ENCODE results near the gene SCRN3. TPM values are rescaled to one million over a fixed set of nuclear protein-coding genes. Genes with fewer than 3 reads are reported as not detected.

The SCRN3 gene
- total RNA-seq, 2 donors from 2014 or later: 19.3 to 21.8 TPM

DNA sequence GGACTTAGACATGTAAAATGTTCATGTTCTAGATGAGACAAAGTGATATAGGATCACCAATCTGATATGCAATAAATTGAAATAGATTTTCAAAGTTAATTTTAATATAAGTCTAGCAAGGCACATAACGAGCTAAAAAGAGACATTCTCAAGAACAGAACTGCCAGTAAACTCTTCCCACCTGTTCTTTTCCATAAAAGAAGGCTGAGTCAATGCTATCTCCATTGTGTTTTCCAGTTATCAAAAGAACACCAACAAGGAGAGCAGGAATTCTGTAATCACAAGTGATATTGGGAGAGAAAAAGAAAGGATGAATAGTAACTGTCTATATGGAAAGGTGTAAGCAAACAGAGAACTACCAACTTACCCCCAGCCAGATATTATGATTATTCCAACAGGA lies 65.7 kb downstream of the SCRN3 start:
- no peak for DNase-seq (ENCODE audit: low spot score)
- intact Hi-C loops (cut with DNase I): loop anchor here (5.0 to 10.0 kb wide), 3 partner anchors 64 to 456 kb away; no protein-coding TSS in a partner anchor

DNA sequence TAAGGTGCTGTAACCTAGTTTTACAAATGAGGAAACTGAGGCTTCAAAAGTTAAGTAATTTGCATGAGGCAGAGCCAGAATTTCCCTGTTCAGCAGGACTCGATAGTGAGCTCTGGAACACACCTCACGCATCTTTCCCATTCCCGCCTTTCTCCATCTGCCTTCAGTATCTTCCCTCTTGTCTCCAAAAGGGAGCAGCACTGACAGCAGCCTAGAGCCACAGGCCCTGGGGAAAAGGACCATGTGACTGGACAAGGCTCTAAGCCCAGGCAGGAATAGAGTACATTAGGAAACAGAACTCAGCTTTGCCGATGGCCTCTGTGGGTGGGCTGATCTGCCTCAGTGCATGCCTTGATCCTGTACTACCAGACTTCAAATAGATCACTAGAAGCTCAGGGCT lies 69.8 kb downstream of the SCRN3 start:
- intact Hi-C loops (cut with DNase I): loop anchor here in 1 of 2 donors (10.0 kb wide), 1 partner anchor 59 kb away; no protein-coding TSS in a partner anchor

DNA sequence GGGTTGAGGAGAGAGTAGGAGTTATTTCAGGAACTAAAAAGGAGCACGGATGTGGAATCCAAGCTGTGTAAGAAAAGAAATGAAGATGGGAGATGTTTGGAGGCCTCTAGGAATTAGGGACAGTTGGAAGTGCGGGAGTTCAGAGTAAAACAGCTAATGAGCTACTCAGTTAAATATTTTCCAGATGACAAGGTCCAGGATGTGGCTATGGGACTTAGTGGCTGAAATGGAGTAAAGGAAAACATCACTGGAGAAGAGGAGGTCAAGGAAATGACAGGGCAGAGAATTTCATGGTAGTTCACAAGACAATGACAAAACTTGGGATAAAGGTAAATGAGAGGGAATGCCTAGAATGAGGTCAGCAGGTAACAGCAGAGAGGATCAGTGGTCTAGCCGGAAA lies 78.3 kb downstream of the SCRN3 start:
- DNase-seq (ENCODE audit: low spot score): no peak
- intact Hi-C loops (cut with DNase I): no loop called here

More for the DNA sequence above, 69.8 kb downstream of the SCRN3 start:
- no peak for DNase-seq (ENCODE audit: low spot score)

DNA sequence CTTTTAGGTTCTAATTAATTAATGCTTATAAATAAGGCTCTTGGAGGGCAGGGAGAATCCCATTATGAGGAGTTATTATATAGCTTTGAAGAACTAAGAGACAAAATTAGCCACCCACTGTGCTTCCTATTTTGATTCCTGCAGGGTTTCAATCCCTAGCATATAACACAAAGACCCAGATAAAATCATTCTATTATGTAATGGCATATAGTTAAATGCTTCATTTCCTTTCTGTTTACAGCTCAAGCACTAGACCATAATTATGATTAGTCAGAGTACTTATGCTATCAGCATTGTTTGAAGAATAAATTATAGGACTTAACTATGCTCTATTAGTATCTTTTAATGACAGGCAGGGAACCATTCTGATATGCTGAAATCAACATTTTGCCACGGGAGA lies 82.2 kb downstream of the SCRN3 start:
- DNase-seq (ENCODE audit: low spot score): no peak
- intact Hi-C loops (cut with DNase I): no loop called here

Other genes with a start within 250 kb of the SCRN3 start
- 10 to 100 TPM; 51.8 to 63.9 TPM for gene OLA1, start 147.2 kb upstream of the SCRN3 start, total RNA-seq
- not detected for gene SP9, start 60.8 kb upstream of the SCRN3 start, total RNA-seq
- gene GPR155, start 91.3 kb downstream of the SCRN3 start, total RNA-seq: 10 to 100 TPM in 1 of 2 donors, 1 to 10 TPM in 1; 9.7 to 10.4 TPM
- 10 to 100 TPM; 59.9 to 65.1 TPM for gene WIPF1, start 202.1 kb downstream of the SCRN3 start, total RNA-seq